Stomach (tissue), 4 donors: ENCODE data around the gene EDIL3.

Experiments used
- EP300 ChIP-seq: sonication (generic); formaldehyde crosslinking; IDR thresholded peaks from one replicate; pipeline ENCODE4 v1.6.1; 2017; ENCODE audit warnings: antibody characterized with exemption
- POLR2A ChIP-seq, 4 donors: fragments of 450-650 bp; IDR thresholded peaks; one replicate each; pipeline ENCODE4 v1.6.1; 2016; ENCODE audit warnings: antibody characterized with exemption in 4 of 4, control low read depth in 2 of 4, mild to moderate bottlenecking in 1 of 4, moderate library complexity in 1 of 4
- POLR2AphosphoS5 ChIP-seq, 3 donors: sonication (generic); formaldehyde crosslinking; IDR thresholded peaks; one replicate each; pipeline ENCODE4 v1.6.1; 2016; ENCODE audit warnings: antibody characterized with exemption in 3 of 3
- TF ChIP-seq, protein P1 (sequence below), 7 experiments: fragments of 450-650 bp in 4 of 7; fragments of 200-600 bp in 3 of 7; sonication (generic) in 3 of 7; IDR thresholded peaks; one replicate each; pipeline ENCODE4 v1.5.1; 2016 to 2019; ENCODE audit warnings: antibody characterized with exemption in 7 of 7, control low read depth in 2 of 7, mild to moderate bottlenecking in 1 of 7

DNA sequence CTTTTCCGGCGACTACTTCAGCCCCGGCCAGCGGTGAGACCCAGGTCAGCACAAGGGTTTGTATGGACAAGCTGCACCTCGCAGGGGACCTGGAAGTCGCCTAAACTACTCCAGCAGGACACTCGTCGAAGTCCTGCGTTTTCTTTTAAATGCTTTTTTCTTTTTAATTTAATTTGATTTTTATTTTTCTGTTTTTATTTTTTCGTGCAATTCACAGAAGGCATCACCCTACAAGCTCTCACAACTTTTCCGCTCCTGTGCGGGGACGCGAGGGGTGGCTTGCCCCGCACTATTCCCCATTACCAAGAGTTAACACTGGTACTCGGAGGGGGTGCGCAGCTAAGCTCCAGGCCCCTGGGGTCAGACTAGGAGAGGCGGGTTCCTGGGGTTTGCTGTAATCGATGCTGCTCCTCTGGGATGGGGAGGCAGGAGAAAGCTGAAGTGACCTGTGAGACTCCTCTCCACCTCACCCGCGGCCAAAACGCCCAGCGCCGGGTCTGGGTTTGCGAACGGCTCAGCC lies 1.3 kb downstream of the EDIL3 start:
- TF ChIP-seq POLR2A (IDR thresholded peaks at IDR 0.05), result no peak
- TF ChIP-seq, protein P1, sequence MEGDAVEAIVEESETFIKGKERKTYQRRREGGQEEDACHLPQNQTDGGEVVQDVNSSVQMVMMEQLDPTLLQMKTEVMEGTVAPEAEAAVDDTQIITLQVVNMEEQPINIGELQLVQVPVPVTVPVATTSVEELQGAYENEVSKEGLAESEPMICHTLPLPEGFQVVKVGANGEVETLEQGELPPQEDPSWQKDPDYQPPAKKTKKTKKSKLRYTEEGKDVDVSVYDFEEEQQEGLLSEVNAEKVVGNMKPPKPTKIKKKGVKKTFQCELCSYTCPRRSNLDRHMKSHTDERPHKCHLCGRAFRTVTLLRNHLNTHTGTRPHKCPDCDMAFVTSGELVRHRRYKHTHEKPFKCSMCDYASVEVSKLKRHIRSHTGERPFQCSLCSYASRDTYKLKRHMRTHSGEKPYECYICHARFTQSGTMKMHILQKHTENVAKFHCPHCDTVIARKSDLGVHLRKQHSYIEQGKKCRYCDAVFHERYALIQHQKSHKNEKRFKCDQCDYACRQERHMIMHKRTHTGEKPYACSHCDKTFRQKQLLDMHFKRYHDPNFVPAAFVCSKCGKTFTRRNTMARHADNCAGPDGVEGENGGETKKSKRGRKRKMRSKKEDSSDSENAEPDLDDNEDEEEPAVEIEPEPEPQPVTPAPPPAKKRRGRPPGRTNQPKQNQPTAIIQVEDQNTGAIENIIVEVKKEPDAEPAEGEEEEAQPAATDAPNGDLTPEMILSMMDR (IDR thresholded peaks at IDR 0.05), result no peak
- no peak for TF ChIP-seq EP300
- no peak for TF ChIP-seq POLR2AphosphoS5 (IDR thresholded peaks at IDR 0.05)
